Measurements from ENCODE around the gene MYF5. TPM values are rescaled to one million over a fixed set of nuclear protein-coding genes. Genes with fewer than 3 reads are reported as not detected.

MYF5 gene
- total and polyA plus RNA-seq, 2 of the 13 experiments (the other 11 are each of a cell fraction or from before 2014, with no cell fraction given) = not detected

DNA sequence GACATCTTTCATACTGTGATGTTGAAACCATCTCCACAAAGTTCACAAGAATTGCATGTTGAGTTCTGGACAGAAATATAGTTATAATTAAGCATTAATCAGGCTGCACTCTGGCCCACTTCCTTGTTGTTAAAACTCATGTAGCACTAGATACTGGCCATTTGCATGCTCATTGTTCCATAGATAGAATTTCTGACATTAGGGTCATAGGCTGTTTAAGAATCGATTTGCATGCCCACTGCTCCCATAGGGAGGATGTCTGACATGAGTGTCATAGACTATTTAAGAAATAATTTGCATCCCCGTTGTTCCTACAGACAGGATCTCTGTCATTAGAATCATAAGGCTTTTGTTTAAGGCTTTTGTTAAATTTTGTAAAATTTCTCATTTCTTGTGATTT is 50.2 kb downstream of the MYF5 start:
- FAIRE-seq (no peak), DNase-seq (ENCODE audit: low spot score) (no peak), ATAC-seq (no peak)
- no peaks in the 10 kb centered on the region for H3K36me3 ChIP-seq (replicated peaks in 1 of 2; ENCODE audit: control insufficient read depth in 1 of 2, insufficient read depth in 2 of 2, low read length in 2 of 2)
- no peaks in the 10 kb centered on the region for H3K9me3 ChIP-seq (ENCODE audit: low read length)
- no peaks in the 10 kb centered on the region for H4K20me1 ChIP-seq (ENCODE audit: insufficient read depth, low read length)
- in situ Hi-C loops (cut with HindIII; ENCODE audit: extremely low pct_ligation_motif_present, low pct_unique_long_range_greater_than_20kb) (no loop called here), intact Hi-C loops (cut with micrococcal nuclease; ENCODE audit: unreplicated experiment) (loop anchor here (10.0 kb wide), 1 partner anchor 132 kb away; no protein-coding TSS in a partner anchor)
- H2AFZ ChIP-seq (ENCODE audit: low read length) = no peak overlapping the region
- no peak for TF ChIP-seq ZNF30 (CRISPR knock-in tag; IDR thresholded peaks at IDR 0.05)
- TF ChIP-seq NCOA1 (CRISPR knock-in tag; IDR thresholded peaks at IDR 0.05) = no peak
- no peak for TF ChIP-seq ZNF772 (CRISPR knock-in tag; IDR thresholded peaks at IDR 0.05)
- TF ChIP-seq ZBTB20 (CRISPR knock-in tag; IDR thresholded peaks at IDR 0.05; ENCODE audit: borderline replicate concordance, low read depth) = no peak
- no peak for TF ChIP-seq ZBTB3 (CRISPR knock-in tag; IDR thresholded peaks at IDR 0.05; ENCODE audit: borderline replicate concordance, low read depth)
- TF ChIP-seq CBFB (CRISPR knock-in tag; IDR thresholded peaks at IDR 0.05) = no peak
- TF ChIP-seq, protein P1, sequence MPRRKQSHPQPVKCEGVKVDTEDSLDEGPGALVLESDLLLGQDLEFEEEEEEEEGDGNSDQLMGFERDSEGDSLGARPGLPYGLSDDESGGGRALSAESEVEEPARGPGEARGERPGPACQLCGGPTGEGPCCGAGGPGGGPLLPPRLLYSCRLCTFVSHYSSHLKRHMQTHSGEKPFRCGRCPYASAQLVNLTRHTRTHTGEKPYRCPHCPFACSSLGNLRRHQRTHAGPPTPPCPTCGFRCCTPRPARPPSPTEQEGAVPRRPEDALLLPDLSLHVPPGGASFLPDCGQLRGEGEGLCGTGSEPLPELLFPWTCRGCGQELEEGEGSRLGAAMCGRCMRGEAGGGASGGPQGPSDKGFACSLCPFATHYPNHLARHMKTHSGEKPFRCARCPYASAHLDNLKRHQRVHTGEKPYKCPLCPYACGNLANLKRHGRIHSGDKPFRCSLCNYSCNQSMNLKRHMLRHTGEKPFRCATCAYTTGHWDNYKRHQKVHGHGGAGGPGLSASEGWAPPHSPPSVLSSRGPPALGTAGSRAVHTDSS (CRISPR knock-in tag; conservative IDR thresholded peaks at IDR 0.05) = no peak
- no peak for TF ChIP-seq KMT2A (CRISPR knock-in tag; IDR thresholded peaks at IDR 0.05)
- TF ChIP-seq, protein P2, sequence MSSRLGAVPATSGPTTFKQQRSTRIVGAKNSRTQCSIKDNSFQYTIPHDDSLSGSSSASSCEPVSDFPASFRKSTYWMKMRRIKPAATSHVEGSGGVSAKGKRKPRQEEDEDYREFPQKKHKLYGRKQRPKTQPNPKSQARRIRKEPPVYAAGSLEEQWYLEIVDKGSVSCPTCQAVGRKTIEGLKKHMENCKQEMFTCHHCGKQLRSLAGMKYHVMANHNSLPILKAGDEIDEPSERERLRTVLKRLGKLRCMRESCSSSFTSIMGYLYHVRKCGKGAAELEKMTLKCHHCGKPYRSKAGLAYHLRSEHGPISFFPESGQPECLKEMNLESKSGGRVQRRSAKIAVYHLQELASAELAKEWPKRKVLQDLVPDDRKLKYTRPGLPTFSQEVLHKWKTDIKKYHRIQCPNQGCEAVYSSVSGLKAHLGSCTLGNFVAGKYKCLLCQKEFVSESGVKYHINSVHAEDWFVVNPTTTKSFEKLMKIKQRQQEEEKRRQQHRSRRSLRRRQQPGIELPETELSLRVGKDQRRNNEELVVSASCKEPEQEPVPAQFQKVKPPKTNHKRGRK (CRISPR knock-in tag; IDR thresholded peaks at IDR 0.05) = no peak
- no peak for TF ChIP-seq NFIB (CRISPR knock-in tag; IDR thresholded peaks at IDR 0.05; ENCODE audit: borderline replicate concordance)
- TF ChIP-seq, protein P3, sequence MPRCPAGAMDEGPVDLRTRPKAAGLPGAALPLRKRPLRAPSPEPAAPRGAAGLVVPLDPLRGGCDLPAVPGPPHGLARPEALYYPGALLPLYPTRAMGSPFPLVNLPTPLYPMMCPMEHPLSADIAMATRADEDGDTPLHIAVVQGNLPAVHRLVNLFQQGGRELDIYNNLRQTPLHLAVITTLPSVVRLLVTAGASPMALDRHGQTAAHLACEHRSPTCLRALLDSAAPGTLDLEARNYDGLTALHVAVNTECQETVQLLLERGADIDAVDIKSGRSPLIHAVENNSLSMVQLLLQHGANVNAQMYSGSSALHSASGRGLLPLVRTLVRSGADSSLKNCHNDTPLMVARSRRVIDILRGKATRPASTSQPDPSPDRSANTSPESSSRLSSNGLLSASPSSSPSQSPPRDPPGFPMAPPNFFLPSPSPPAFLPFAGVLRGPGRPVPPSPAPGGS (CRISPR knock-in tag; IDR thresholded peaks at IDR 0.05) = no peak
- TF ChIP-seq, protein P4, sequence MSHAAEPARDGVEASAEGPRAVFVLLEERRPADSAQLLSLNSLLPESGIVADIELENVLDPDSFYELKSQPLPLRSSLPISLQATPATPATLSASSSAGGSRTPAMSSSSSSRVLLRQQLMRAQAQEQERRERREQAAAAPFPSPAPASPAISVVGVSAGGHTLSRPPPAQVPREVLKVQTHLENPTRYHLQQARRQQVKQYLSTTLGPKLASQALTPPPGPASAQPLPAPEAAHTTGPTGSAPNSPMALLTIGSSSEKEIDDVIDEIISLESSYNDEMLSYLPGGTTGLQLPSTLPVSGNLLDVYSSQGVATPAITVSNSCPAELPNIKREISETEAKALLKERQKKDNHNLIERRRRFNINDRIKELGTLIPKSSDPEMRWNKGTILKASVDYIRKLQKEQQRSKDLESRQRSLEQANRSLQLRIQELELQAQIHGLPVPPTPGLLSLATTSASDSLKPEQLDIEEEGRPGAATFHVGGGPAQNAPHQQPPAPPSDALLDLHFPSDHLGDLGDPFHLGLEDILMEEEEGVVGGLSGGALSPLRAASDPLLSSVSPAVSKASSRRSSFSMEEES (CRISPR knock-in tag; IDR thresholded peaks at IDR 0.05) = no peak
- TF ChIP-seq CBX5 (CRISPR knock-in tag; IDR thresholded peaks at IDR 0.05; ENCODE audit: borderline replicate concordance) = no peak
- H3K9ac ChIP-seq (ENCODE audit: insufficient read depth, low read depth, low read length) = no peak overlapping the region
- WGBS (ENCODE audit: low lambda C conversion rate) = 2% methylated on average over 2 of the region's 2 CpGs
- no peak overlapping the region for H3K4me2 ChIP-seq (ENCODE audit: low read depth, low read length)
- H3K27ac ChIP-seq (ENCODE audit: extremely low read length, insufficient read depth, low read length) = no peak overlapping the region
- POLR2A ChIA-PET = no interaction called here
- BruUV-seq (replicated peaks) = no TSS peak
- H3K4me1 ChIP-seq (ENCODE audit: insufficient read depth, low read length) = peaks cover 4% of the 10 kb centered on the region
- no peak overlapping the region for H3K4me3 ChIP-seq (replicated peaks in 1 of 3; ENCODE audit: insufficient read depth in 1 of 3, low read depth in 2 of 3, low read length in 3 of 3)
- CTCF ChIA-PET (ENCODE audit: low intra/inter-chr PET ratio, low total read pairs) = no interaction called here
- no peaks in the 10 kb centered on the region for H3K79me2 ChIP-seq (ENCODE audit: insufficient read depth, low read length)
- no peaks in the 10 kb centered on the region for H3K27me3 ChIP-seq (ENCODE audit: control insufficient read depth in 1 of 2, insufficient read depth in 2 of 2, low read length in 2 of 2)
